Measurements from ENCODE around the gene PTRH1.
A peak's percentile ranks its signal among the peaks of the same experiment; 100 is the strongest.

PTRH1 gene

GRCh38 chr9:127716412-127716811 is 949 bp upstream of the PTRH1 start:
- no peak for DNase-seq

GRCh38 chr9:127714951-127715469 is 453 bp downstream of the PTRH1 start:
- no peak for DNase-seq

- DNase-seq, result no peak
These were observed 1.3 kb downstream of the PTRH1 start for GRCh38 chr9:127714020-127714750.

- no peak for DNase-seq
These were observed 2.6 kb downstream of the PTRH1 start for GRCh38 chr9:127712867-127713266.

- DNase-seq, result no peak
These were observed 3.1 kb downstream of the PTRH1 start for GRCh38 chr9:127712371-127712770.

GRCh38 chr9:127711831-127712274 is 3.6 kb downstream of the PTRH1 start:
- DNase-seq, result no peak

GRCh38 chr9:127711226-127711701 is 4.2 kb downstream of the PTRH1 start:
- no peak for DNase-seq

- no peak for DNase-seq
These were observed 5.2 kb downstream of the PTRH1 start for GRCh38 chr9:127710204-127710783.

GRCh38 chr9:127708952-127709587 is 6.4 kb downstream of the PTRH1 start:
- DNase-seq, result no peak

- no peak for DNase-seq
These were observed 7.7 kb downstream of the PTRH1 start for GRCh38 chr9:127707766-127708165.

- DNase-seq, result no peak
These were observed 8.6 kb downstream of the PTRH1 start, which contains the start of gene CFAP157 for GRCh38 chr9:127706836-127707241. Gene CFAP157 (plus strand): TSS chr9:127706988. CDS start chr9:127707032, 44 bp downstream.

- DNase-seq, result no peak
These were observed 9.7 kb downstream of the PTRH1 start for GRCh38 chr9:127705577-127706379.

- DNase-seq, result no peak
These were observed 12.0 kb downstream of the PTRH1 start for GRCh38 chr9:127703289-127703946.

GRCh38 chr9:127700594-127701255 is 14.7 kb downstream of the PTRH1 start:
- no peak for DNase-seq

GRCh38 chr9:127700140-127700539 is 15.3 kb downstream of the PTRH1 start:
- DNase-seq, result no peak

- DNase-seq, result peak; percentile 77
These were observed 16.3 kb downstream of the PTRH1 start for GRCh38 chr9:127698985-127699670.

GRCh38 chr9:127698386-127698785 is 17.1 kb downstream of the PTRH1 start:
- DNase-seq, result no peak

GRCh38 chr9:127697575-127697974 is 17.9 kb downstream of the PTRH1 start:
- DNase-seq, result no peak

GRCh38 chr9:127694890-127695720 is 20.4 kb downstream of the PTRH1 start:
- DNase-seq, result no peak

GRCh38 chr9:127693697-127694096 is 21.8 kb downstream of the PTRH1 start:
- no peak for DNase-seq
